PC-3 (cell line): ENCODE results near the gene CEPT1. TPM values are rescaled to one million over a fixed set of nuclear protein-coding genes. Genes with fewer than 3 reads are reported as not detected.

ENCODE experiments used
- ATAC-seq: fragments of 200-7000 bp; cut with Tn5 transposase; 2 replicates; pipeline ENCODE4 v1.9.1; 2020; ENCODE audit warnings: mild to moderate bottlenecking, moderate library complexity
- BruUV-seq: library from RNA; stranded (reverse); fragments of 400-500 nt; replicated peaks from 2 replicates; lab custom pipeline; 2021; lab: Mats Ljungman, UMichigan
- CTCF ChIA-PET: fragments of 300-600 bp; sonication (Branson Sonifier 250); formaldehyde crosslinking; loops from one replicate; lab custom pipeline; 2022; ENCODE audit warnings: antibody characterized with exemption; lab: Charles Lee
- POLR2A ChIA-PET: fragments of 300-600 bp; sonication (Branson Sonifier 250); formaldehyde crosslinking; loops from one replicate; lab custom pipeline; 2022; ENCODE audit warnings: antibody characterized with exemption; ENCODE audit not compliant: unreplicated experiment; lab: Charles Lee
- DNase-seq: peaks from one replicate; pipeline ENCODE4 v3.0.0-alpha.2; 2015
- H2AFZ ChIP-seq: fragments of 300-600 bp; sonication (generic); 2 replicates; pipeline ENCODE4 v1.6.0; 2016; ENCODE audit warnings: antibody characterized with exemption, low read length
- H3F3A ChIP-seq: fragments of 300-600 bp; sonication (generic); one replicate; pipeline ENCODE4 v1.6.0; 2017; ENCODE audit warnings: antibody characterized with exemption, low read length, control low read depth, mild to moderate bottlenecking; ENCODE audit not compliant: unreplicated experiment
- H3K27ac ChIP-seq: fragments of 300-600 bp; sonication (generic); 2 replicates; pipeline ENCODE4 v1.5.1; 2016; ENCODE audit warnings: mild to moderate bottlenecking, low read length
- H3K27me3 ChIP-seq: fragments of 300-600 bp; sonication (generic); 2 replicates; pipeline ENCODE4 v1.6.1; 2016; ENCODE audit warnings: low read length, mixed read lengths
- H3K36me3 ChIP-seq: fragments of 300-600 bp; sonication (generic); 2 replicates; pipeline ENCODE4 v1.6.1; 2016; ENCODE audit warnings: low read depth, mixed run types, low read length, mixed read lengths
- H3K4me1 ChIP-seq: fragments of 300-600 bp; sonication (generic); 2 replicates; pipeline ENCODE4 v1.5.1; 2016; ENCODE audit warnings: low read length; ENCODE audit not compliant: insufficient read depth
- H3K4me2 ChIP-seq: fragments of 300-600 bp; sonication (generic); 2 replicates; pipeline ENCODE4 v1.6.0; 2016; ENCODE audit warnings: low read length
- H3K4me3 ChIP-seq: fragments of 300-600 bp; sonication (generic); 2 replicates; pipeline ENCODE4 v1.5.1; 2016; ENCODE audit warnings: mild to moderate bottlenecking, low read length, mixed read lengths
- H3K79me2 ChIP-seq: fragments of 300-600 bp; sonication (generic); 2 replicates; pipeline ENCODE4 v1.6.1; 2017; ENCODE audit warnings: low read length, mixed read lengths
- H3K9ac ChIP-seq: fragments of 300-600 bp; sonication (generic); 2 replicates; pipeline ENCODE4 v1.6.0; 2016; ENCODE audit warnings: mild to moderate bottlenecking, low read length
- H3K9me2 ChIP-seq: fragments of 300-600 bp; sonication (generic); replicated peaks from 2 replicates; pipeline ENCODE4 v1.6.1; 2016; ENCODE audit warnings: mixed run types, low read length, mixed read lengths
- H3K9me3 ChIP-seq: fragments of 300-600 bp; sonication (generic); 2 replicates; pipeline ENCODE4 v1.6.1; 2016; ENCODE audit warnings: low read length, mixed read lengths
- H4K20me1 ChIP-seq: fragments of 300-600 bp; sonication (generic); 2 replicates; pipeline ENCODE4 v1.6.1; 2016; ENCODE audit warnings: low read length, mixed read lengths
- CTCF ChIP-seq: fragments of 300-600 bp; sonication (generic); conservative IDR thresholded peaks from 2 replicates; pipeline ENCODE4 v1.5.1; 2017; ENCODE audit warnings: antibody characterized with exemption, low read depth, mild to moderate bottlenecking, low read length
- EZH2 ChIP-seq: fragments of 300-600 bp; sonication (generic); IDR thresholded peaks from one replicate; pipeline ENCODE4 v1.6.1; 2017; ENCODE audit warnings: antibody characterized with exemption, mild to moderate bottlenecking, low read length; ENCODE audit not compliant: unreplicated experiment
- EZH2phosphoT487 ChIP-seq: fragments of 300-600 bp; sonication (generic); IDR thresholded peaks from 2 replicates; pipeline ENCODE4 v1.6.1; 2018; ENCODE audit warnings: mild to moderate bottlenecking, antibody characterized with exemption, low read length, borderline replicate concordance
- intact Hi-C: fragments of 100-400 bp; cut with micrococcal nuclease; formaldehyde crosslinking; loops from 2 replicates; pipeline ENCODE4 v1.9.0; 2023
- total RNA-seq: library from RNA; depleted of rRNA; stranded (reverse); fragments of >200 nt; gene quantifications from 2 replicates; pipeline ENCODE4 v1.2.3, GENCODE V29; 2014

Gene CEPT1
- total RNA-seq, 1 experiment from 2014 or later, result 20.6 TPM

GRCh38 chr1:111223126-111223685, 83.2 kb downstream of the CEPT1 start:
- H3K27me3 ChIP-seq, result no peaks in the 10 kb centered on the region
- H3F3A ChIP-seq, result no peaks in the 10 kb centered on the region
- no peak for TF ChIP-seq EZH2phosphoT487
- no peak for TF ChIP-seq EZH2
- no peak for TF ChIP-seq CTCF
- H3K9ac ChIP-seq, result no peak overlapping the region
- no peaks in the 10 kb centered on the region for H3K36me3 ChIP-seq
- no peaks in the 10 kb centered on the region for H4K20me1 ChIP-seq
- H3K9me3 ChIP-seq, result no peaks in the 10 kb centered on the region
- ChIA-PET CTCF (interaction anchor here (0.7 to 1.1 kb wide), 3 partner anchors 80 to 177 kb away, joined by 3 to 7 read pairs (median 4); no protein-coding TSS in a partner anchor), POLR2A (no interaction called here)
- no peaks in the 10 kb centered on the region for H3K79me2 ChIP-seq
- no peaks in the 10 kb centered on the region for H3K9me2 ChIP-seq
- BruUV-seq, result no TSS peak
- no peak overlapping the region for H3K4me3 ChIP-seq
- H3K4me1 ChIP-seq, result peaks cover 32% of the 10 kb centered on the region
- H2AFZ ChIP-seq, result peak overlapping the region; percentile 19
- no peak overlapping the region for H3K27ac ChIP-seq
- peak overlapping the region; percentile 38; the same call in 1 of the 2 replicates for H3K4me2 ChIP-seq
- DNase-seq, result no peak
- intact Hi-C loops, result loop anchor here (1.0 kb wide), 1 partner anchor 111 kb away; no protein-coding TSS in a partner anchor
- no peak for ATAC-seq

GRCh38 chr1:111225091-111225490, 85.1 kb downstream of the CEPT1 start:
- H3K4me3 ChIP-seq, result no peak overlapping the region
- no peak overlapping the region for H2AFZ ChIP-seq
- H4K20me1 ChIP-seq, result no peaks in the 10 kb centered on the region
- H3K27me3 ChIP-seq, result no peaks in the 10 kb centered on the region
- no peak overlapping the region for H3K27ac ChIP-seq
- no TSS peak for BruUV-seq
- H3K9me3 ChIP-seq, result no peaks in the 10 kb centered on the region
- no peaks in the 10 kb centered on the region for H3K79me2 ChIP-seq
- intact Hi-C loops, result loop anchor here (5.0 kb wide), 1 partner anchor 542 kb away; no protein-coding TSS in a partner anchor
- no peak overlapping the region for H3K9ac ChIP-seq
- no peaks in the 10 kb centered on the region for H3K36me3 ChIP-seq
- H3K4me2 ChIP-seq, result no peak overlapping the region
- no peak for TF ChIP-seq EZH2phosphoT487
- TF ChIP-seq EZH2, result no peak
- no peak for TF ChIP-seq CTCF
- DNase-seq (no peak), ATAC-seq (no peak)
- H3K9me2 ChIP-seq, result no peaks in the 10 kb centered on the region
- ChIA-PET POLR2A (no interaction called here), CTCF (no interaction called here)
- H3K4me1 ChIP-seq, result peaks cover 47% of the 10 kb centered on the region
- no peaks in the 10 kb centered on the region for H3F3A ChIP-seq

- Histone ChIP-seq H4K20me1 (no peaks in the 10 kb centered on the region), H3K9ac (no peak overlapping the region), H3F3A (no peaks in the 10 kb centered on the region), H3K27ac (no peak overlapping the region), H3K9me3 (no peaks in the 10 kb centered on the region), H2AFZ (no peak overlapping the region), H3K4me1 (peaks cover 47% of the 10 kb centered on the region), H3K79me2 (no peaks in the 10 kb centered on the region), H3K9me2 (no peaks in the 10 kb centered on the region), H3K4me2 (no peak overlapping the region), H3K4me3 (no peak overlapping the region), H3K36me3 (no peaks in the 10 kb centered on the region), H3K27me3 (no peaks in the 10 kb centered on the region)
- intact Hi-C loops, result loop anchor here (5.0 kb wide), 1 partner anchor 541 kb away; no protein-coding TSS in a partner anchor
- TF ChIP-seq EZH2phosphoT487 (no peak), CTCF (no peak), EZH2 (no peak)
- CTCF ChIA-PET, result no interaction called here
- no TSS peak for BruUV-seq
- POLR2A ChIA-PET, result no interaction called here
- ATAC-seq, result no peak
- DNase-seq, result no peak
These were observed 85.8 kb downstream of the CEPT1 start for GRCh38 chr1:111225717-111226400.
